Measurements from ENCODE around the gene PBXIP1. TPM values are rescaled to one million over a fixed set of nuclear protein-coding genes. Genes with fewer than 3 reads are reported as not detected.

Gene PBXIP1
- total and polyA plus RNA-seq, 10 of the 15 experiments (the other 5 are each of a cell fraction or from before 2014, with no cell fraction given), result 0.63 to 25.6 (median 15.4) TPM

- Histone ChIP-seq H4K20me1 (ENCODE audit: control insufficient read depth, insufficient read depth) (no peaks in the 10 kb centered on the region), H3K79me2 (ENCODE audit: control insufficient read depth, insufficient read depth, low read length) (peaks cover 72% of the 10 kb centered on the region), H3K36me3 (ENCODE audit: control insufficient read depth in 2 of 2, insufficient read depth in 2 of 2, low read length in 1 of 2) (no peaks in the 10 kb centered on the region), H3K9ac (ENCODE audit: control insufficient read depth, insufficient read depth, low read length) (peak overlapping the region; percentile 97), H2AFZ (ENCODE audit: control insufficient read depth, low read depth, low read length) (no peak overlapping the region), H3K27ac (ENCODE audit: control insufficient read depth, insufficient read depth) (peak overlapping the region; percentile 100), H3K27me3 (replicated peaks in 1 of 2; ENCODE audit: control insufficient read depth in 2 of 2, insufficient read depth in 2 of 2, low read length in 1 of 2) (no peaks in the 10 kb centered on the region), H3K4me2 (ENCODE audit: control insufficient read depth, insufficient read depth) (peak overlapping the region; percentile 69), H3K4me1 (ENCODE audit: control insufficient read depth, insufficient read depth, low read length) (peaks cover 57% of the 10 kb centered on the region), H3K9me3 (replicated peaks; ENCODE audit: control insufficient read depth, insufficient read depth, low read length) (no peaks in the 10 kb centered on the region; the same call in 2 of the 3 replicates), H3K4me3 (peak overlapping the region; percentile 87; the same call in 1 of the 2 replicates)
- CTCF ChIA-PET, result interaction anchor here (0.9 to 3.5 kb wide), 12 partner anchors 10 to 458 kb away, joined by 3 to 20 read pairs (median 4); partner anchors contain the start of gene PYGO2
- no TSS peak for BruUV-seq (replicated peaks)
- no peak for TF ChIP-seq ETV6 (conservative IDR thresholded peaks at IDR 0.05 in 1 of 2, IDR thresholded peaks at IDR 0.05 in 1 of 2; ENCODE audit: borderline replicate concordance in 1 of 2, low read depth in 1 of 2)
- peak; percentile 30; the same call in 1 of the 2 replicates for TF ChIP-seq SPI1 (IDR thresholded peaks at IDR 0.05; ENCODE audit: borderline replicate concordance, insufficient read depth, low read depth, low read length)
- TF ChIP-seq CBX5 (IDR thresholded peaks at IDR 0.05; ENCODE audit: low read depth), result no peak
- no peak for TF ChIP-seq BMI1 (IDR thresholded peaks at IDR 0.05; ENCODE audit: borderline replicate concordance)
- TF ChIP-seq CEBPZ (IDR thresholded peaks at IDR 0.05; ENCODE audit: low read depth, low read length), result no peak
- SMC1A ChIA-PET (ENCODE audit: uncharacterized antibody, unreplicated experiment), result interaction anchor here (0.6 to 0.8 kb wide), 2 partner anchors 35 to 56 kb away, joined by 3 to 4 read pairs; no protein-coding TSS in a partner anchor
- FAIRE-seq, result no peak
- RAD21 ChIA-PET (ENCODE audit: unreplicated experiment), result interaction anchor here (1.2 to 2.6 kb wide), 3 partner anchors 35 to 379 kb away, joined by 4 to 15 read pairs (median 12); no protein-coding TSS in a partner anchor
- whole genome bisulfite sequencing (ENCODE audit: insufficient coverage, insufficient replicate concordance, low lambda C conversion rate, missing lambda C conversion rate), result 96% methylated on average over 7 of the region's 7 CpGs
- in situ Hi-C loops (cut with MboI), result no loop called here
- intact Hi-C loops (cut with micrococcal nuclease; ENCODE audit: unreplicated experiment), result no loop called here
- no peak for DNase-seq (ENCODE audit: low read depth, low spot score)
- no peak for ATAC-seq
- POLR2A ChIA-PET, result interaction anchor here (0.6 to 2.9 kb wide), 11 partner anchors 9 to 535 kb away, joined by 3 to 18 read pairs (median 5); partner anchors contain the start of genes CKS1B, EFNA4, PBXIP1 and PYGO2
Observed at GRCh38 chr1:154938604-154939399, 17.1 kb downstream of the PBXIP1 start.
